NCI-H2227 (cell line): Measurements from ENCODE around the gene CCT6A.
"Not testable (repeated sequence)": the region's sequence is repeated elsewhere in the genome, so short reads cannot be mapped to it uniquely, and the experiment has no call there.

Experiments
- DNase-seq: peaks from one replicate; lab custom pipeline; 2025; ENCODE audit not compliant: unreplicated experiment; lab: John Stamatoyannopoulos, UW

CCT6A gene

GRCh38 chr7:56098187-56099008 lies 46.8 kb downstream of the CCT6A start:
- not testable (repeated sequence) for DNase-seq

GRCh38 chr7:56099653-56100052 lies 48.1 kb downstream of the CCT6A start:
- DNase-seq: no peak

- not testable (repeated sequence) for DNase-seq
Measured at GRCh38 chr7:56104138-56104537, 52.6 kb downstream of the CCT6A start.

- DNase-seq: peak; percentile 20
Measured at GRCh38 chr7:56105508-56105907, 53.9 kb downstream of the CCT6A start.

- DNase-seq: peak; percentile 97
Measured at GRCh38 chr7:56106108-56107073, 54.8 kb downstream of the CCT6A start, which contains the start of gene CHCHD2. Gene CHCHD2, minus strand, starts transcription at chr7:56106476. Its CDS starts 63 bp downstream, at chr7:56106413.

- no peak for DNase-seq
Measured at GRCh38 chr7:56107954-56108258, 56.3 kb downstream of the CCT6A start.

GRCh38 chr7:56110611-56111010 lies 59.0 kb downstream of the CCT6A start:
- DNase-seq: no peak

- DNase-seq: not testable (repeated sequence)
Measured at GRCh38 chr7:56112244-56112643, 60.7 kb downstream of the CCT6A start.
